IMR-90 (cell line): ENCODE results near the gene HIKESHI. TPM values are rescaled to one million over a fixed set of nuclear protein-coding genes. Genes with fewer than 3 reads are reported as not detected.

Experiments used
- ATAC-seq: fragments of 200-7000 bp; cut with Tn5 transposase; 2 replicates; pipeline ENCODE4 v1.9.1; 2020; ENCODE audit warnings: low read depth, mild to moderate bottlenecking, moderate library complexity
- BruUV-seq: library from RNA; stranded (reverse); fragments of 400-500 nt; replicated peaks from 2 replicates; lab custom pipeline; 2021; lab: Mats Ljungman, UMichigan
- CTCF ChIA-PET: fragments of 300-600 bp; formaldehyde crosslinking; extraction: SDS; loops from one replicate; lab custom pipeline; 2021; ENCODE audit warnings: antibody characterized with exemption; lab: Yijun Ruan, JAX
- POLR2A ChIA-PET: fragments of 300-600 bp; sonication (Branson Sonifier 250); formaldehyde crosslinking; loops from one replicate; lab custom pipeline; 2022; ENCODE audit warnings: antibody characterized with exemption; ENCODE audit not compliant: unreplicated experiment; lab: Charles Lee
- DNase-seq: peaks from one replicate; pipeline ENCODE4 v3.0.0; 2013
- H2AFZ ChIP-seq: replicated peaks from 2 replicates; pipeline ENCODE3; 2013; ENCODE audit warnings: low read length, mild to moderate bottlenecking; ENCODE audit not compliant: poor library complexity
- H2AK5ac ChIP-seq: 2 replicates; pipeline ENCODE4 v1.6.1; 2013; ENCODE audit warnings: low read depth, low read length, inconsistent platforms
- H2AK9ac ChIP-seq: replicated peaks from 2 replicates; pipeline ENCODE3; 2013; ENCODE audit warnings: mild to moderate bottlenecking, low read depth, low read length, moderate library complexity; ENCODE audit not compliant: poor library complexity
- H2BK120ac ChIP-seq: 2 replicates; pipeline ENCODE4 v1.6.1; 2013; ENCODE audit warnings: low read depth, low read length, inconsistent platforms
- H2BK15ac ChIP-seq: 3 replicates; pipeline ENCODE4 v1.6.1; 2013; ENCODE audit warnings: low read depth, low read length, inconsistent platforms
- H2BK20ac ChIP-seq: 2 replicates; pipeline ENCODE4 v1.6.1; 2013; ENCODE audit warnings: low read depth, mild to moderate bottlenecking, inconsistent platforms, low read length, moderate library complexity
- H2BK5ac ChIP-seq: 2 replicates; pipeline ENCODE4 v1.6.1; 2013; ENCODE audit warnings: mild to moderate bottlenecking, low read depth, low read length, inconsistent platforms; ENCODE audit not compliant: poor library complexity, severe bottlenecking
- H3K14ac ChIP-seq: replicated peaks from 2 replicates; pipeline ENCODE4 v1.6.1; 2013; ENCODE audit warnings: low read depth, low read length, inconsistent platforms
- H3K18ac ChIP-seq: 2 replicates; pipeline ENCODE4 v1.6.1; 2013; ENCODE audit warnings: low read depth, low read length, control low read depth
- H3K23ac ChIP-seq: 2 replicates; pipeline ENCODE4 v1.6.1; 2013; ENCODE audit warnings: low read depth, low read length, inconsistent platforms
- H3K27ac ChIP-seq: 2 replicates; pipeline ENCODE4 v1.5.1; 2013; ENCODE audit warnings: mild to moderate bottlenecking, control low read depth, low read length; ENCODE audit not compliant: insufficient read depth
- H3K27me3 ChIP-seq: 2 replicates; pipeline ENCODE4 v1.6.1; 2013; ENCODE audit warnings: low read length; ENCODE audit not compliant: control insufficient read depth, insufficient read depth
- H3K36me3 ChIP-seq: 2 replicates; pipeline ENCODE4 v1.6.1; 2013; ENCODE audit warnings: low read length, mixed read lengths; ENCODE audit not compliant: control insufficient read depth, insufficient read depth
- H3K4ac ChIP-seq: 2 replicates; pipeline ENCODE4 v1.6.1; 2013; ENCODE audit warnings: low read depth, low read length, inconsistent platforms
- H3K4me1 ChIP-seq: 2 replicates; pipeline ENCODE4 v1.6.1; 2013; ENCODE audit warnings: low read length, mixed read lengths; ENCODE audit not compliant: control insufficient read depth, insufficient read depth
- H3K4me2 ChIP-seq: 2 replicates; pipeline ENCODE4 v1.6.1; 2013; ENCODE audit warnings: low read depth, mild to moderate bottlenecking, control low read depth, low read length, moderate library complexity
- H3K4me3 ChIP-seq: 2 replicates; pipeline ENCODE4 v1.5.1; 2013; ENCODE audit warnings: low read depth, mild to moderate bottlenecking, control low read depth, low read length, moderate library complexity; ENCODE audit not compliant: insufficient read depth
- H3K56ac ChIP-seq: 2 replicates; pipeline ENCODE4 v1.6.1; 2013; ENCODE audit warnings: low read length, inconsistent platforms; ENCODE audit not compliant: insufficient read depth; ENCODE audit errors: extremely low read depth
- H3K79me1 ChIP-seq, 2 experiments: 2 replicates each; pipeline ENCODE4 v1.6.1; 2013; ENCODE audit warnings: low read length in 2 of 2, inconsistent platforms in 1 of 2, low read depth in 1 of 2
- H3K9ac ChIP-seq: 2 replicates; pipeline ENCODE4 v1.6.1; 2013; ENCODE audit warnings: low read depth, low read length, control low read depth
- H3K9me1 ChIP-seq: 2 replicates; pipeline ENCODE4 v1.6.1; 2013; ENCODE audit warnings: low read length, inconsistent platforms; ENCODE audit not compliant: insufficient read depth
- H3K9me3 ChIP-seq: 2 replicates; pipeline ENCODE4 v1.6.1; 2013; ENCODE audit warnings: low read length; ENCODE audit not compliant: control insufficient read depth, insufficient read depth
- H4K20me1 ChIP-seq: 2 replicates; pipeline ENCODE4 v1.6.1; 2013; ENCODE audit warnings: low read length, inconsistent platforms; ENCODE audit not compliant: insufficient read depth
- H4K5ac ChIP-seq: 2 replicates; pipeline ENCODE4 v1.6.1; 2013; ENCODE audit warnings: mild to moderate bottlenecking, low read depth, low read length, control low read depth
- H4K8ac ChIP-seq, 2 experiments: 2 replicates each; pipeline ENCODE4 v1.6.1; 2013; ENCODE audit warnings: low read depth in 2 of 2, low read length in 2 of 2, control low read depth in 1 of 2, inconsistent platforms in 1 of 2
- H4K91ac ChIP-seq: 2 replicates; pipeline ENCODE4 v1.6.1; 2013; ENCODE audit warnings: low read depth, low read length, inconsistent platforms; ENCODE audit not compliant: insufficient read depth
- BHLHE40 ChIP-seq: fragments of 150-350 bp; IDR thresholded peaks from 2 replicates; pipeline ENCODE4 v1.6.1; 2016; ENCODE audit warnings: mild to moderate bottlenecking, low read depth, low read length
- CEBPB ChIP-seq: IDR thresholded peaks from 2 replicates; pipeline ENCODE4 v1.6.1; 2012; ENCODE audit warnings: low read depth, low read length, improper control_type of control experiment
- CHD1 ChIP-seq: IDR thresholded peaks from 2 replicates; pipeline ENCODE4 v1.6.1; 2012; ENCODE audit warnings: low read depth, low read length, improper control_type of control experiment
- ELK1 ChIP-seq: fragments of 150-350 bp; IDR thresholded peaks from 2 replicates; pipeline ENCODE4 v1.6.1; 2016; ENCODE audit warnings: low read depth, mild to moderate bottlenecking, low read length, moderate library complexity, borderline replicate concordance
- FOS ChIP-seq: fragments of 150-350 bp; IDR thresholded peaks from 2 replicates; pipeline ENCODE4 v1.6.1; 2016; ENCODE audit warnings: low read depth, low read length
- MXI1 ChIP-seq: IDR thresholded peaks from 2 replicates; pipeline ENCODE4 v1.6.1; 2012; ENCODE audit warnings: low read depth, mild to moderate bottlenecking, low read length, moderate library complexity, borderline replicate concordance
- NFE2L2 ChIP-seq: fragments of 150-350 bp; IDR thresholded peaks from 2 replicates; pipeline ENCODE4 v1.6.1; 2016; ENCODE audit warnings: low read depth, mild to moderate bottlenecking, low read length
- RCOR1 ChIP-seq: IDR thresholded peaks from 2 replicates; pipeline ENCODE4 v1.6.1; 2012; ENCODE audit warnings: mild to moderate bottlenecking, low read length, improper control_type of control experiment; ENCODE audit not compliant: insufficient replicate concordance
- RFX5 ChIP-seq: IDR thresholded peaks from 2 replicates; pipeline ENCODE4 v1.8.0; 2012; ENCODE audit warnings: low read depth, mild to moderate bottlenecking, low read length, moderate library complexity
- USF2 ChIP-seq: fragments of 150-350 bp; IDR thresholded peaks from 2 replicates; pipeline ENCODE4 v1.6.1; 2017; ENCODE audit warnings: mild to moderate bottlenecking, antibody characterized with exemption, low read length, low read depth
- WGBS, 2 experiments: methylation state at CpG; one replicate each; pipeline versions ENCODE4 v1.1.5 to v1.1.7; 2013; ENCODE audit warnings: missing lambda C conversion rate in 2 of 2; ENCODE audit not compliant: insufficient read length in 1 of 2; ENCODE audit errors: extremely low coverage in 2 of 2; 5-methylcytosine and 5-hydroxymethylcytosine counted together
- dilution Hi-C: fragments of 300-500 bp; cut with HindIII; formaldehyde crosslinking; loops from one replicate; pipeline ENCODE4 v1.14.3; 2018; ENCODE audit warnings: low sequenced_read_pairs; ENCODE audit not compliant: unreplicated experiment
- in situ Hi-C: fragments of 300-500 bp; cut with MboI; formaldehyde crosslinking; loops from 3 replicates; pipeline ENCODE4 v1.14.3; 2019; ENCODE audit warnings: low sequenced_read_pairs, inconsistent platforms, mixed read lengths
- intact Hi-C: fragments of 100-400 bp; cut with micrococcal nuclease; formaldehyde crosslinking; loops from 2 replicates; pipeline ENCODE4 v1.10.0; 2022
- polyA plus RNA-seq, 3 experiments: library from polyadenylated mRNA; depleted of rRNA; stranded (reverse); fragments of >200 nt; gene quantifications; 2 replicates each; pipeline ENCODE4 v1.2.3, GENCODE V29; 2012; ENCODE audit warnings: low replicate concordance in 1 of 3
- total RNA-seq: library from RNA; depleted of rRNA; stranded (reverse); fragments of >200 nt; gene quantifications from 2 replicates; pipeline ENCODE4 v1.2.3, GENCODE V29; 2012

HIKESHI gene
- total and polyA plus RNA-seq, 2 of the 4 experiments (the other 2 are of a cell fraction): 49.4 to 73.5 TPM

- no peaks in the 10 kb centered on the region for H3K27me3 ChIP-seq
- WGBS, 2 experiments: no CpG with 5 or more reads among the region's 2 CpGs
- H2BK15ac ChIP-seq: no peak overlapping the region
- no peak for TF ChIP-seq BHLHE40
- TF ChIP-seq NFE2L2: no peak
- no peak for TF ChIP-seq FOS
- no peak for TF ChIP-seq USF2
- TF ChIP-seq RCOR1: no peak
- no peak for TF ChIP-seq RFX5
- TF ChIP-seq CEBPB: no peak
- TF ChIP-seq MXI1: no peak
- no peak for TF ChIP-seq CHD1
- TF ChIP-seq ELK1: no peak
- BruUV-seq: TSS peak; percentile 48
- no peak overlapping the region for H3K23ac ChIP-seq
- H3K4me1 ChIP-seq: no peaks in the 10 kb centered on the region
- H2BK120ac ChIP-seq: no peak overlapping the region
- POLR2A ChIA-PET: no interaction called here
- dilution Hi-C loops (no loop called here), intact Hi-C loops (no loop called here), in situ Hi-C loops (no loop called here)
- CTCF ChIA-PET: no interaction called here
- H3K27ac ChIP-seq: no peak overlapping the region
- H2AK9ac ChIP-seq: no peak overlapping the region
- ATAC-seq (no peak), DNase-seq (peak; percentile 11)
- no peak overlapping the region for H3K4ac ChIP-seq
- peaks cover 9 to 32% of the 10 kb centered on the region in 2 experiments for H3K79me1 ChIP-seq
- peak overlapping the region; percentile 87; the same call in 1 of the 2 replicates for H3K9ac ChIP-seq
- H2BK5ac ChIP-seq: no peak overlapping the region
- H3K18ac ChIP-seq: no peak overlapping the region
- H4K91ac ChIP-seq: no peak overlapping the region
- H4K20me1 ChIP-seq: no peaks in the 10 kb centered on the region
- H3K36me3 ChIP-seq: no peaks in the 10 kb centered on the region
- no peaks in the 10 kb centered on the region for H3K9me3 ChIP-seq
- no peak overlapping the region for H2BK20ac ChIP-seq
- H2AK5ac ChIP-seq: no peak overlapping the region
- H3K14ac ChIP-seq: no peak overlapping the region
- H3K9me1 ChIP-seq: no peaks in the 10 kb centered on the region
- no peak overlapping the region for H3K56ac ChIP-seq
- H3K4me2 ChIP-seq: peak overlapping the region; percentile 88
- 0 out of 4 replicates have a peak overlapping the region, but pooled peaks of 1 of the 2 experiments have one; percentile 95 for H4K8ac ChIP-seq
- no peak overlapping the region for H4K5ac ChIP-seq
- H3K4me3 ChIP-seq: no peak overlapping the region
- no peak overlapping the region for H2AFZ ChIP-seq
These were observed 1.2 kb downstream of the HIKESHI start for GRCh38 chr11:86303257-86303656.
